Vagina (tissue), 2 donors: ENCODE measurements around the gene TUBGCP2. TPM values are rescaled to one million over a fixed set of nuclear protein-coding genes. Genes with fewer than 3 reads are reported as not detected.

Experiments used
- DNase-seq, 2 donors: peaks; one replicate each; pipeline ENCODE4 v3.0.0-alpha.2; 2017; ENCODE audit errors: extremely low spot score in 2 of 2
- H3K27ac ChIP-seq: fragments of 200-600 bp; sonication (generic); one replicate; pipeline ENCODE4 v1.5.1; 2019
- H3K27me3 ChIP-seq: fragments of 200-600 bp; sonication (generic); one replicate; pipeline ENCODE4 v1.5.1; 2019
- H3K36me3 ChIP-seq, 2 donors: fragments of 200-600 bp; sonication (generic); one replicate each; pipeline ENCODE4 v1.5.1; 2017 to 2019
- H3K4me1 ChIP-seq: fragments of 200-600 bp; sonication (generic); one replicate; pipeline ENCODE4 v1.5.1; 2019
- H3K4me3 ChIP-seq, 2 donors: fragments of 200-600 bp; sonication (generic); 1 replicate in 1 of 2; 2 replicates in 1 of 2; pipeline ENCODE4 v1.5.1; 2016 to 2019
- H3K9me3 ChIP-seq: fragments of 200-600 bp; sonication (generic); one replicate; pipeline ENCODE4 v1.5.1; 2019
- CTCF ChIP-seq, 3 experiments: fragments of 450-650 bp in 2 of 3; fragments of 200-600 bp in 1 of 3; sonication (generic) in 1 of 3; IDR thresholded peaks; one replicate each; pipeline ENCODE4 v1.5.1; 2017 to 2019; ENCODE audit warnings: antibody characterized with exemption in 3 of 3, mild to moderate bottlenecking in 2 of 3, moderate library complexity in 2 of 3
- POLR2A ChIP-seq, 2 donors: fragments of 450-650 bp; IDR thresholded peaks; one replicate each; pipeline ENCODE4 v1.6.1; 2017; ENCODE audit warnings: antibody characterized with exemption in 2 of 2, mild to moderate bottlenecking in 2 of 2, moderate library complexity in 2 of 2
- POLR2AphosphoS5 ChIP-seq, 2 donors: sonication (generic); formaldehyde crosslinking; IDR thresholded peaks; one replicate each; pipeline ENCODE4 v1.9.0; 2017; ENCODE audit warnings: antibody characterized with exemption in 2 of 2, mild to moderate bottlenecking in 2 of 2, low read depth in 1 of 2; ENCODE audit not compliant: insufficient read depth in 1 of 2
- intact Hi-C: fragments of 100-400 bp; cut with DNase I; formaldehyde crosslinking; loops from one replicate; pipeline ENCODE4 v1.15.1; 2023
- total RNA-seq: library from RNA; depleted of rRNA; stranded (reverse); fragments of >200 nt; gene quantifications from one replicate; pipeline ENCODE4 v1.2.3, GENCODE V29; 2016

Gene TUBGCP2
- total RNA-seq, 1 donor from 2014 or later: 41.7 TPM

GRCh38 chr10:133303206-133303605 is 5.5 kb downstream of the TUBGCP2 start:
- Histone ChIP-seq H3K4me3 (no peak overlapping the region), H3K4me1 (peaks cover 40% of the 10 kb centered on the region), H3K27me3 (no peaks in the 10 kb centered on the region), H3K27ac (no peak overlapping the region), H3K36me3 (peaks cover 0 to 39% of the 10 kb centered on the region in 2 donors), H3K9me3 (no peaks in the 10 kb centered on the region)
- intact Hi-C loops: no loop called here
- TF ChIP-seq POLR2A (IDR thresholded peaks at IDR 0.05) (no peak), CTCF (IDR thresholded peaks at IDR 0.05) (no peak), POLR2AphosphoS5 (IDR thresholded peaks at IDR 0.05; ENCODE audit: insufficient read depth in 1 of 2, low read depth in 1 of 2) (no peak)
- DNase-seq: no peak

DNA sequence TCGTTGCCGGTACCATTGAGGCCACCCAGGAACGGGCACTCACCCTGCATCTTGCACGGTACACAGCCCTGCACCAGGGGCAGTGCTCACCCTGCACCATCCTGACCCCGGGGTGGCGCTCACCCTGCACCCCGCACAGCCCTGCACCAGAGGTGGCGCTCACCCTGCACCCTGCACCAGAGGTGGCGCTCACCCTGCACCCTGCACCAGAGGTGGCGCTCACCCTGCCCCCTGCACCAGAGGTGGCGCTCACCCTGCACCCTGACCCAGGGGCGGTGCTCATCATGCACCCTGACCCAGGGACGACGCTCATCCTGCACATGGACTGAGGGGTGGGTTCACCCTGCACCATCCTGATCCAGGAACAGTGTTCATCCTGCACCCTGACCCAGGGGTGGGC is 6.4 kb downstream of the TUBGCP2 start:
- Histone ChIP-seq H3K36me3 (peaks cover 0 to 49% of the 10 kb centered on the region in 2 donors), H3K4me3 (no peak overlapping the region), H3K27ac (no peak overlapping the region), H3K4me1 (peaks cover 31% of the 10 kb centered on the region), H3K9me3 (no peaks in the 10 kb centered on the region), H3K27me3 (no peaks in the 10 kb centered on the region)
- TF ChIP-seq POLR2A (IDR thresholded peaks at IDR 0.05) (no peak), POLR2AphosphoS5 (IDR thresholded peaks at IDR 0.05; ENCODE audit: insufficient read depth in 1 of 2, low read depth in 1 of 2) (no peak), CTCF (IDR thresholded peaks at IDR 0.05) (no peak)
- no peak for DNase-seq
- intact Hi-C loops: no loop called here

DNA sequence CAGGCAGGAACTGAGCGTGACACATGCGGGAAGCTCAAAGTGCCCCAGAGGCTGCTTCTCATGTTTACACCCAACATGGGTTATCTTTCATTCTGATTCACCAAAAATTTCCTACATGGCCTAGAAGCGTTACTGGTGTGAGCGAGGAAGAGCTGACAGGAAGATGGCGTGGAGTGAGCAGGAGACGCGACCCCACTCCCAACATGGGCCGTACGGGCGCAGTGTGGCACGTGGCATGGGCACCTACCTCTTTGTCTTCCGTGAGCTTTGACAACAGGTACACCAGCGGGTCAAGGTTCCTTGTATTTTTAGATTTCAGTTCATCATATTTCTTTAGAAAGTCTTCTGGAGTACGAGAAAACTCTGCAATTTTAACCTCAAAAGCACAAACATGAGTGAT is 8.9 kb downstream of the TUBGCP2 start:
- Histone ChIP-seq H3K4me1 (peaks cover 8% of the 10 kb centered on the region), H3K9me3 (no peaks in the 10 kb centered on the region), H3K27ac (no peak overlapping the region), H3K27me3 (no peaks in the 10 kb centered on the region), H3K4me3 (no peak overlapping the region), H3K36me3 (peaks cover 0 to 74% of the 10 kb centered on the region in 2 donors)
- TF ChIP-seq POLR2A (IDR thresholded peaks at IDR 0.05) (no peak), CTCF (IDR thresholded peaks at IDR 0.05) (no peak), POLR2AphosphoS5 (IDR thresholded peaks at IDR 0.05; ENCODE audit: insufficient read depth in 1 of 2, low read depth in 1 of 2) (no peak)
- intact Hi-C loops: no loop called here
- DNase-seq: no peak

DNA sequence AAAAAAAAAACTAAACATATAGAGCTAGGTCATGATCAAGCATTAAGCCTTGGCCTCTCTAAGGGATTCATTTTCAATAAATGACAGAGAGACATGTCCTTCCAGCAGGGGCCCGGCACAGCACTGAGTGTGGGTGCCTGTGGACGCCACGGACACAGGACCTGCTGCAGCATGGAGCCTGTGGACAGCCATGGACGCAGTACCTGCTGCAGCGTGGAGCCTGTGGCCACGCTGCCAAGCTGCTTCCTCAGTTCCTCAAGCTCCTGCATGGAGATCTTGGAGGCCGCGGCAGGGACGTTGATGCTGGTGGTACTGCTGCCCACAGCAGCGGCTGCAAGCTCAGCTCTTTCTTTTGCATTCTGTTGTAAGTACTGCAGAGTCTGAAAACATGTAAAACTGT is 9.4 kb downstream of the TUBGCP2 start:
- intact Hi-C loops: no loop called here
- no peak for DNase-seq
- H3K27me3 ChIP-seq: no peaks in the 10 kb centered on the region
- H3K27ac ChIP-seq: no peak overlapping the region
- TF ChIP-seq CTCF (IDR thresholded peaks at IDR 0.05) (no peak), POLR2A (IDR thresholded peaks at IDR 0.05) (no peak), POLR2AphosphoS5 (IDR thresholded peaks at IDR 0.05; ENCODE audit: insufficient read depth in 1 of 2, low read depth in 1 of 2) (no peak)
- H3K4me3 ChIP-seq: no peak overlapping the region
- H3K4me1 ChIP-seq: peaks cover 3% of the 10 kb centered on the region
- H3K9me3 ChIP-seq: no peaks in the 10 kb centered on the region
- H3K36me3 ChIP-seq: peaks cover 0 to 79% of the 10 kb centered on the region in 2 donors

- H3K9me3 ChIP-seq: no peaks in the 10 kb centered on the region
- no peak for TF ChIP-seq POLR2A (IDR thresholded peaks at IDR 0.05)
- no peak for TF ChIP-seq POLR2AphosphoS5 (IDR thresholded peaks at IDR 0.05; ENCODE audit: insufficient read depth in 1 of 2, low read depth in 1 of 2)
- TF ChIP-seq CTCF (IDR thresholded peaks at IDR 0.05): no peak
- H3K4me1 ChIP-seq: no peaks in the 10 kb centered on the region
- no peak overlapping the region for H3K4me3 ChIP-seq
- no peaks in the 10 kb centered on the region for H3K27me3 ChIP-seq
- H3K36me3 ChIP-seq: peaks cover 0 to 82% of the 10 kb centered on the region in 2 donors
- intact Hi-C loops: no loop called here
- no peak overlapping the region for H3K27ac ChIP-seq
- DNase-seq: no peak
Measured at GRCh38 chr10:133298466-133298865, 10.2 kb downstream of the TUBGCP2 start.
